Activated T-cell treated with anti-CD3 and anti-CD28 coated beads, Interleukin-2, amount 50 U/mL, for 48 hours (primary cell): Measurements from ENCODE around the gene TBX21.
A peak's percentile ranks its signal among the peaks of the same experiment; 100 is the strongest.

ENCODE experiments used
- DNase-seq, 2 experiments: peaks; one replicate each; pipeline ENCODE4 v3.0.0-alpha.2; 2020

The TBX21 gene

GRCh38 chr17:47697906-47698711, 34.9 kb upstream of the TBX21 start:
- DNase-seq, result no peak

- DNase-seq, result peak; percentile 94 to 97
These were observed 34.1 kb upstream of the TBX21 start for GRCh38 chr17:47698749-47699535.

GRCh38 chr17:47699536-47699840, 33.5 kb upstream of the TBX21 start:
- no peak for DNase-seq

GRCh38 chr17:47700471-47701449, 32.3 kb upstream of the TBX21 start:
- peak; percentile 45 to 57 for DNase-seq

GRCh38 chr17:47701608-47702007, 31.4 kb upstream of the TBX21 start:
- no peak for DNase-seq

- DNase-seq, result no peak
These were observed 30.5 kb upstream of the TBX21 start for GRCh38 chr17:47702391-47702995.

- DNase-seq, result peak; percentile 70
These were observed 29.8 kb upstream of the TBX21 start for GRCh38 chr17:47703191-47703591.

- DNase-seq, result no peak
These were observed 29.4 kb upstream of the TBX21 start for GRCh38 chr17:47703671-47704070.

- DNase-seq, result peak in 1 of 2 experiments; percentile 60
These were observed 28.9 kb upstream of the TBX21 start for GRCh38 chr17:47704116-47704515.

- DNase-seq, result no peak
These were observed 28.3 kb upstream of the TBX21 start for GRCh38 chr17:47704736-47705135.

- DNase-seq, result peak; percentile 79 to 80
These were observed 27.2 kb upstream of the TBX21 start for GRCh38 chr17:47705536-47706530.

GRCh38 chr17:47707056-47707804, 25.8 kb upstream of the TBX21 start:
- DNase-seq, result no peak

GRCh38 chr17:47707884-47708283, 25.2 kb upstream of the TBX21 start:
- no peak for DNase-seq

GRCh38 chr17:47708312-47708863, 24.6 kb upstream of the TBX21 start:
- no peak for DNase-seq

- no peak for DNase-seq
These were observed 24.0 kb upstream of the TBX21 start for GRCh38 chr17:47708864-47709541.

GRCh38 chr17:47709594-47709993, 23.4 kb upstream of the TBX21 start:
- DNase-seq, result no peak

GRCh38 chr17:47711366-47712099, 21.5 kb upstream of the TBX21 start:
- DNase-seq, result no peak

- no peak for DNase-seq
These were observed 20.6 kb upstream of the TBX21 start for GRCh38 chr17:47712330-47713023.
